LoVo (cell line): Measurements from ENCODE around the gene MRPS17.
A peak's percentile ranks its signal among the peaks of the same experiment; 100 is the strongest.
"Not testable (repeated sequence)": the region's sequence is repeated elsewhere in the genome, so short reads cannot be mapped to it uniquely, and the experiment has no call there.

Source experiments
- DNase-seq: peaks from one replicate; pipeline ENCODE4 v3.0.0-alpha.2; 2016; ENCODE audit warnings: low spot score

MRPS17 gene

GRCh38 chr7:55951637-55952351 lies at the start of gene MRPS17:
Gene MRPS17 (plus strand): TSS chr7:55951877. CDS start chr7:55953196, 1,319 bp downstream.
- peak; percentile 98 for DNase-seq

GRCh38 chr7:55903985-55904759 lies 47.5 kb upstream of the MRPS17 start:
- no peak for DNase-seq

- no peak for DNase-seq
Measured at GRCh38 chr7:55912748-55913158, 38.9 kb upstream of the MRPS17 start.

GRCh38 chr7:55917771-55918170 lies 33.9 kb upstream of the MRPS17 start:
- no peak for DNase-seq

DNA sequence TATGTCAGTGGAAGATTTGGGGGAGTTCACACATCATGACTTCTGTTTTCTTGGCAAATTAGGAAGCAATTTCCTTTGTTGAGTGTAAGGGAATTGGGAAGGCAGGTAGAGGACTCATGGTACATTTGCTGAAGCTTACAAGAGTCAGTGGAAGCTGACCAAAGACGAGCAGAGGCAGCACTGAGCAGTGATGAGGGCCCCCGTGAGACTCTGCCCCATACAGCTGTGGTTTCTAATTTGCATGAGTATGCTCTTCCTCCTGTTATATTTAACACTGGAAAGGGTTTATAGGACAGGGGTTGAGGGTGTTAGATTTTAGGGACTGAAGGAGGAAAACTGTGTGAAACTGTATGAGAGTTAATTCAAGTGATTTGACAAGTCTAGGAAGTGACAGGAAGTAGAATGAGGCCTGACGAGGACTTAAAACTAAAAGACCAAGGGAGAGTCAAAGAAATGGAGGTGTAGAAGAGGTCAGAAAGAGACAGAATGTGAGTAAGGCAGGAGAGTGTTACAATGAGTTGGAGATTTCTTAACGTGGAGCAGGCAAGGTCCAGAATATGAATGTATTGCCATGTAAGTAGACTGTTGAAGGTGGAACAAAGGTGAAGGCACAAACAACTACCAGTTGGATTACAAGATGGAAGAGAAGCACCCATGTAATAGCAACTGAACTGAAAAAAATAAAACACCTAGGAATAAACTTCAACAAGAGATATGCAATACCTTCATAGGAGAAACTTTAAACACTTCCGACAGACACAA lies 23.5 kb upstream of the MRPS17 start:
- no peak for DNase-seq

GRCh38 chr7:55931421-55932151 lies 20.1 kb upstream of the MRPS17 start:
- DNase-seq, result no peak

GRCh38 chr7:55939514-55940123 lies 12.1 kb upstream of the MRPS17 start:
- DNase-seq, result no peak

DNA sequence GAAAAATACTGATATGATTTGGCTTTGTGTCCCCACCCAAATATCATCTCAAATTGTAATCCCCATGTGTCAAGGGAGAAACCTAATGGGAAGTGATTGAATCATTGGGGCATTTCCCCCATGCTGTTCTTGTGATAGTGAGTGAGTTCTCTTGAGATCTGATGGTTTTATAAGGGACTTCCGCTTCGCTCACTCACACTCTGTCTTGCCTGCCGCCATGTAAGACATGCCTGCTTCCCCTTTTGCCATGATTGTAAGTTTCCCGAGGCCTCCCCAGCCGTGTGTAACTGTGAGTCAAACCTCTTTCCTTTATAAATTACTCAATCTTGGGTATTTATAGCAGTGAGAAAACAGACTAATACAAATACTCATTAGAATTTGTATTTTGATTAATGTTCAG lies 5.1 kb upstream of the MRPS17 start:
- DNase-seq, result no peak

DNA sequence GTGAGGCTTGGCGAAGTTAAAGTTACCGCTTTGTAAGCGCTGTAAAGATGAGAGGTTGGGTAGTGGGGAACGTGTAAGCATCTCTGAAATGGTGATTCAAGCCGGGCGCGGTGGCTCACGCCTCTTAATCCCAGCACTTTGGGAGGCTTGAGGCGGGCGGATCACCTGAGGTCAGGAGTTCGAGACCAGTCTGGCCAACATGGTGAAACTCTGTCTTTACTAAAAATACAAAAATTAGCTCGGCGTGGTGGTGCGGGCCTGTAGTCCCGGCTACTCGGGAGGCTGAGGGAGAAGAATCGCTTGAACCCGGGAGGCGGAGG lies 635 bp downstream of the MRPS17 start:
- not testable (repeated sequence) for DNase-seq

GRCh38 chr7:55953707-55954475 lies 2.2 kb downstream of the MRPS17 start:
- DNase-seq, result no peak

GRCh38 chr7:55957190-55957589 lies 5.5 kb downstream of the MRPS17 start:
- DNase-seq, result no peak

GRCh38 chr7:55962014-55962413 lies 10.3 kb downstream of the MRPS17 start:
- no peak for DNase-seq

- no peak for DNase-seq
Measured at GRCh38 chr7:55963584-55964168, 12.0 kb downstream of the MRPS17 start.

DNA sequence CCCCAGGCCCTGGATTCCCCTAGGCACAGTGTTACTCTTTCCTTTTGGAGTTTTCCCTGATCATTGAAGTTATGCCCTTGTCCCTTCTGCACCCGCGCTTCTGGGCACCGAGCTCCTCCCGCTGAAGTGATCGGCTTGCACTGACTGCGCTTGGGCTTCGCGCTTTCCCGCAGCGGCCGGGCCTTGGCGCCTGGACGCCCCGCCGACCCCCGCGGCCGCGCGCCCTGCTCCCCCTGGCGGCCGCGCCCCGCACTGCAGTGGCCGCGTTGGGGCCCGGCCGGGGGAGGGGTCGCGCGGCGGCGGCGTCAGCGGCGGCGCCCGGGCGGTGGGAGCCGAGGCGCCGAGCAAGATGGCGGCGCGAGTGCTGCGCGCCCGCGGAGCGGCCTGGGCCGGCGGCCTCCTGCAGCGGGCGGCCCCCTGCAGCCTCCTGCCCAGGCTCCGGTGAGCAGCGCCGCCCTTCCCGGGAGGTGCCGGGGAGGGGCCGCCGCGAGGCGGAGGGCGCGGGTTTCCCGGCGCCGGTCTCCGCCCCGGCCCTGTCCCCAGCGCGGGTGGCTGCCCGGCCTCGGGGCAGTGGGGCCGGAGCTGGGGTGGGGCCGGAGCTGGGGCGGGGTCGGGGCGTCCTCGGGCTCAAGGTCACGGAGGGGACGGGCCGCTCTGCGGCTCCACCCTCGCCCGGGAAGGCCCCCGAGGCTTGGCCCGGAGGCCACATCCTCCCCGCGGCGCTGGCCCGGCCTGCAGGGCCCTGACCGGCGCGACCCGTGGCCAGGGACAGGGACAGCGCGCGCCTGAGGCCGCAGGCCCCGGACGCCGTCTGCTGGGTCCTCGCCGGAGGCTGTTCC lies 12.8 kb downstream of the MRPS17 start, which contains the start of gene NIPSNAP2:
Gene NIPSNAP2, plus strand, starts transcription at position 325 of the 839 bp plus-strand sequence. Its CDS starts 25 bp downstream, at position 350.
- peak; percentile 85 for DNase-seq

GRCh38 chr7:55965100-55965470 lies 13.4 kb downstream of the MRPS17 start:
- DNase-seq, result no peak

- no peak for DNase-seq
Measured at GRCh38 chr7:55965805-55966421, 14.2 kb downstream of the MRPS17 start.

- no peak for DNase-seq
Measured at GRCh38 chr7:55966851-55967250, 15.2 kb downstream of the MRPS17 start.

- DNase-seq, result no peak
Measured at GRCh38 chr7:55969391-55969790, 17.7 kb downstream of the MRPS17 start.

GRCh38 chr7:55970561-55970960 lies 18.9 kb downstream of the MRPS17 start:
- no peak for DNase-seq
